ENCODE results near the gene SYNPO2.
"Not testable (repeated sequence)": the region's sequence is repeated elsewhere in the genome, so short reads cannot be mapped to it uniquely, and the experiment has no call there.

SYNPO2 gene

GRCh38 chr4:118941149-118941548 lies 52.5 kb downstream of the SYNPO2 start:
- no peak for DNase-seq

GRCh38 chr4:118941799-118942198 lies 53.1 kb downstream of the SYNPO2 start:
- DNase-seq = no peak

- DNase-seq = no peak
Observed at GRCh38 chr4:118942465-118942864, 53.8 kb downstream of the SYNPO2 start.

GRCh38 chr4:118947095-118947494 lies 58.4 kb downstream of the SYNPO2 start:
- DNase-seq = no peak

GRCh38 chr4:118948545-118949144 lies 60.0 kb downstream of the SYNPO2 start:
- DNase-seq = no peak

GRCh38 chr4:118950224-118950623 lies 61.6 kb downstream of the SYNPO2 start:
- DNase-seq = no peak

GRCh38 chr4:118950929-118951570 lies 62.4 kb downstream of the SYNPO2 start:
- DNase-seq = no peak

- DNase-seq = no peak
Observed at GRCh38 chr4:118953276-118953675, 64.6 kb downstream of the SYNPO2 start.

GRCh38 chr4:118954246-118954645 lies 65.6 kb downstream of the SYNPO2 start:
- DNase-seq = no peak

GRCh38 chr4:118955515-118955914 lies 66.9 kb downstream of the SYNPO2 start:
- DNase-seq = no peak

GRCh38 chr4:118957722-118958445 lies 69.2 kb downstream of the SYNPO2 start:
- DNase-seq = no peak

- DNase-seq = no peak
Observed at GRCh38 chr4:118962540-118962939, 73.9 kb downstream of the SYNPO2 start.

GRCh38 chr4:118964891-118965411 lies 76.3 kb downstream of the SYNPO2 start:
- DNase-seq = no peak

- no peak for DNase-seq
Observed at GRCh38 chr4:118967393-118967792, 78.7 kb downstream of the SYNPO2 start.

- DNase-seq = peak; percentile 79
Observed at GRCh38 chr4:118968005-118968404, 79.4 kb downstream of the SYNPO2 start.

GRCh38 chr4:118968813-118969212 lies 80.2 kb downstream of the SYNPO2 start:
- DNase-seq = no peak

GRCh38 chr4:118969359-118969758 lies 80.7 kb downstream of the SYNPO2 start:
- no peak for DNase-seq

- no peak for DNase-seq
Observed at GRCh38 chr4:118972167-118972566, 83.5 kb downstream of the SYNPO2 start.

GRCh38 chr4:118973295-118973694 lies 84.6 kb downstream of the SYNPO2 start:
- no peak for DNase-seq

GRCh38 chr4:118974758-118975157 lies 86.1 kb downstream of the SYNPO2 start:
- no peak for DNase-seq

- no peak for DNase-seq
Observed at GRCh38 chr4:118975449-118976192, 87.0 kb downstream of the SYNPO2 start.

- not testable (repeated sequence) for DNase-seq
Observed at GRCh38 chr4:118976193-118976560, 87.5 kb downstream of the SYNPO2 start.

GRCh38 chr4:118977100-118977499 lies 88.4 kb downstream of the SYNPO2 start:
- not testable (repeated sequence) for DNase-seq

Measured in GDM1 (cell line).